NCI-H1417 treated with DMSO at 0.1 percent for 48 hours (cell line): ENCODE measurements around the gene IQSEC3.
"Not testable (repeated sequence)": the region's sequence is repeated elsewhere in the genome, so short reads cannot be mapped to it uniquely, and the experiment has no call there.

ENCODE experiments used
- DNase-seq: peaks from one replicate; lab custom pipeline; 2025; lab: John Stamatoyannopoulos, UW

IQSEC3 gene

DNA sequence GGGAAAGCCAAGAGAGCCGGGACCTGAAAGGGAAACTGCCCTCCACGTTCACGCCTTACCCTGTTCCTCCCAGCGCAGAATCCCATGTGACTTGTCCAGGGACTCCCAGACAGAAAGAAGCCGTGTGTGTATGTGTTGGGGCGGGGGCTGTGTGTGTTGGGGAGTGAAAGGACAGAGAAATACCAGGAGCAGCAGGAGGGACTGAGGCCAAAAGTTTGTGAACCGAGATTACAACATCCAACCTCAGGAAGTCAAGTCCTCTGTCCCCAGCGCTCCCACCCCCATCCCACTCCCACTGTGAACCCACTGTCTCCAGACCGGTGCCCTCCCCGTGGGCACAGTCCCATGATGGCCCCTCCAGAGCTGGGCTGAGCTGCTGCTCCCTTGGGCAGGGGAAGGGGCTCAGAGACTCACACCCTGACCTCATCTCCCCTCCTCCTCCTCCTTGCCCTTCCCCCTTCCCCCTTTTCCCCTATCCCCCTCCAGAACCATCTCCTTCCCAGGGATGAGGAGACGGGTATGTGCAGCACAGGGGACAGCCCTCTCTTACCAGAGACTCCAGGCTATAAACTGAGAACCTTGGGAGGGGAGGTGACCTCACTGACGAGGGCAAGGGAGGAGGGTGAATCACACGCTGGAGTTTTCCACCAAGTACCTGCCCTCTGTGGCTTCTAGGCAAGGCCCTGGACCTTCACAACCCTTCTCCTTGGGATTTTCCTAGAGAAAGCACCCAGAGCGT lies 147.6 kb downstream of the IQSEC3 start, which contains the start of gene SLC6A12:
Gene SLC6A12 (minus strand): TSS at position 155 of the 739 bp plus-strand sequence. CDS start 4,171 bp downstream, outside the sequence.
- DNase-seq, result no peak

DNA sequence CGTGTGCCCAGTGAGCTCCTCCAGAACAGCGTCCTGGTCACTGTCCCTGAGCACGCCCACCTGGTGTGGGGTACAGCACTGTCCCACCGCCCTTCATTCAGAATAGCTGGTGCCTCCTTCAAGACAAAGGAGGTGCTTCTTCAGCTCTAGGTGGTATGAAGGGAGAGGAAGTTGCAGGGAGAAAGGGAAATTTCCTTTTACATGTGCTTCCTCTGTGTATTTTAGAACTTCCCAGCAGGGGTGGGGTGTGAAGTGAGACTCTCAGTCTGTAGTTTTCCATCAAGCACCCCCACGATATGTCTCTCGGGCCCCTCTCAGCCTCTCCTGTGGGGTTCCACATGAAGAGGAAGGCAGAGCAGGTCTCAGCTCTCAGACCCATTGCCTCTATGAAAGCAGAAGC lies 148.5 kb downstream of the IQSEC3 start:
- DNase-seq, result no peak

DNA sequence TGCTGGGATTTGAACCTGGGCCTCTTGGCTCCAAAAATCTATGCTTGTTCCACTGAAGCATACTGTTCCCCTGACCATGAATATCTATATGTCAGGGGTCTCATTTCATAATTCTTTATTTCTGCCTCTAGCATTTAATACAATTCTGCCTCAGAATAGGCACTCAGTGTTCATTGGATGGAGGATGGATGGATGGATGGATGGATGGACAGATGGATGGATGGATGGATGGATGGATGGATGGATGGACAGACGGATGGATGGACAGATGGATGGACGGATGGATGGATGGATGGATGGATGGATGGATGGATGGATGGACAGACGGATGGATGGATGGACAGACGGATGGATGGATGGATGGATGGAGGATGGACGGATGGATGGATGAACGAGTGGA lies 150.5 kb downstream of the IQSEC3 start:
- not testable (repeated sequence) for DNase-seq

DNA sequence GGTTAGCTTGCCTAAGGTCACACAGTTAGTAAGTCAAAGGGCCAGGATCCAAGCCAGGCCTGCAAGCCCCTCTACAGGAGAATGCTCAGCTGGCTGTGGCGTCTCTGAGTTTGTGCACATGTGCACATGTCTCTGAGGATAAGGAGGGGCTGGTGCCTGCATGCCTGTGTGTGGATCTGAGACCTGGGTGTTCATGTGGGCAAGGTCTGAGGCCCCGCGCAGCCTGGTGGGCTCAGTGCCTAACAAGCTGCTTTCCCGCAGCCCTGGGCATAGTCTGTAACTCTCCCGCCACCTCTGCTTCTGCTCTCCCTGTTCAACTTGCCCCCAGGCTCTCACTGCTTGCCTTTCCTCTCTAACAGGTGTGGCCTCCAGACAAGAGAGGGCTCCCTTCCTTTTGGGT lies 151.7 kb downstream of the IQSEC3 start:
- no peak for DNase-seq

DNA sequence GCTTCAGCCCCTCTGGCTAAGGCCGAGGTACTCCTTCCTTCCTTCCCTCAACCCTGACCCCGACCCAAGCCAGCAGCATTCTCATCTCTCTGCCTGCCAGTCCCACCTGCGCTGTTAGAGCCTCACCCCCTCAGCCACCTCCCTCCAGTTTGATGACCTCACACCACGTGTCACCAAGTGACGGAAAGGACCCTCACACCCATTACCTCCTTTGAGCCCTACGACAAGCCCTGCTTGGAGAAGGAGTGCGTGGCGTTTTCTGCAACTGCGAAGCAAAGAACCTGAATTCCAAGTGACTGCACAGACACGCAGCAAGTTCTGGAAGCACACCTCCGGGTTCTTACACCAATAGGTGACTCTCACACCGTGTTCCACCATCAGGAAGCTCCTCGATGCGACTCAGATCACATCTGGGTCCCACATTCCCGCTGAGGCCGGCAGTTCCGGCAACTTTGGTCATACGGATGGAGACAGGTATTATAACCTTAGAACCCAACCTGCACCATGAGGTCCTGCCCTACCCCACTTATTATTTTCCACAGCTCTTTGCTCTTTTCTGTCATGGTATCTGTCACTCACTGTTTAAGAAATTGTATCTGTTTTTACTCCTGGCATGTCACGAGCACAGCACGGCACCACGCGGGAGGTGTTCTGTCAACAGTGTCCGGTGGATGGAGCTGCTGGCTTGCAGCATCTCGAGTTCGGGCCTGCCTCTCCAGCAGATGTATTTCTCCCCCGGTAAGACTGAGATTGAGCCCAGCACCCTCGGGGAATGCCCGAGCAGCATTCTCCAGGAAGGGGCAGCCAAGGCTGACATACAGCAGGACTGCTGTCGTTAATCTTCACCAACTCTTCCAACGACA lies 152.4 kb downstream of the IQSEC3 start:
- DNase-seq, result no peak

DNA sequence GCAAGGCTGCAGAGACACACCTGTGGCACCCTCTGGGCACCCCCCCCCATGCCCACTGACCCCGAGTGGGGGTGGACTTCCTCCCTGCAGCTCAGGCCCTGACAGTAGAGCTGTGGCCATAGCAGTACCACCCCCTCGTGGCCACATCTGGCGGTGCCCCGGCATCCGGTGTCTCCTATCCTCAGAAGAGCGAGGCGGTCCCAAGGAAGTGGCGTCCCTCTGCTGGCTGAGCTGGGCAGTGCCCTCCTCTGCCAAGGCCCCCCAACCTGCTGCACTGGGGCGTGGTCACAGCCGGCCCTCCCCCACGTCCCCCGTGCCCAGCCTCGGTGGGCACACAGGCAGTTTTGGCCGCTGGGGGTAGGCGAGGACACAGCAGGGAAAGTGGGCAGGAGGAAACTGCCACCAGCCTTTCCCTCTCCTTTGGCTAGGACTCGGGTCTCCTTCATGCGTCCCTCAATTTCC lies 153.4 kb downstream of the IQSEC3 start:
- no peak for DNase-seq

DNA sequence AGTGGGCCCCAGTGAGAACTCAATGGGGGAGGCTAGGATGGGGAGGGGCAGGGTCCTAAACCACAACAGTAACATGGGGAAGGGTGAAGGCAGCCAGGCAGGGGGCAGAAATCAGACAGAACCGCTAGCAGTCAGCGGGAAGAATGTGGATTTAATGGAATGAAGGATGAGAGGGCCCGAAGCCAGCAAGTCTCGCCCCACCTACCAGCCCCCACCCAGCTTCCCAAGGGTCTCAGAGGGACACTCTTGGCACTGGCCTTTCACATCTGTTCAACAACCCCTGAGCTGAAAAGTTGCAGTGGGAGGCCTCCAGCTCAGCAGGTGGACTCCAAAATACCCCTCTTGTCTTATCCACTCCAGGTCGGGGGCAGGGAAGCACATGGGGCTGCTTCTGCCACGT lies 153.9 kb downstream of the IQSEC3 start:
- DNase-seq, result no peak

DNA sequence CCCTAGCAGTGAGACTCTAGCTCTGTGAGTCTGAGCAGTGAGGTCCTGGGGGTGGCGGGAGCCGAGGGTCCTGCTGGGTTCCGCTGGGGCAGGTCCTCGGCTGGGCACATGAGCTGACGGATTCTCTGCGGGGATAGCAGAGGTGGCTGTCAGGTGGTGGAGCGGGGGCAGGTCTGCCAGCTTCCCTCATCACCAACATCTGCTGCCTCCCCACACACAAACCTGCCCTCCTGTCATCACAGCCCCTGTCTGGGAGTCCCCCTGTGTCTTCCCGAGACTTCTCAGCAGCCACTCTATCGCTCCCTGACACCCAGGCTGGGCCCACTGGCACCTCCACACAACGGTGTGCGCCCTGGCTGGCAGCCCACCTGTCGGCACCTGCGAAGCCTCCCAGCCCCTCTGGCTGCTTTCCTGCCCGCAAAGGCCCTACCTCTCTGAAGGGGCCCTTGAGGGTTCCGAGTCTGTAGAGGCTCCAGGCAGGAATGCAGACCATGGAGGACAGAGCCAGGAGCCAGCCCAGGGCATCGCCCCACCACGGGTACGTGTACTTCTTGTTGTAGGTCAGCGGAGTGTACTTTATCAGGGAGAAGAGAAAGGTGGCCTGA lies 154.5 kb downstream of the IQSEC3 start:
- no peak for DNase-seq

DNA sequence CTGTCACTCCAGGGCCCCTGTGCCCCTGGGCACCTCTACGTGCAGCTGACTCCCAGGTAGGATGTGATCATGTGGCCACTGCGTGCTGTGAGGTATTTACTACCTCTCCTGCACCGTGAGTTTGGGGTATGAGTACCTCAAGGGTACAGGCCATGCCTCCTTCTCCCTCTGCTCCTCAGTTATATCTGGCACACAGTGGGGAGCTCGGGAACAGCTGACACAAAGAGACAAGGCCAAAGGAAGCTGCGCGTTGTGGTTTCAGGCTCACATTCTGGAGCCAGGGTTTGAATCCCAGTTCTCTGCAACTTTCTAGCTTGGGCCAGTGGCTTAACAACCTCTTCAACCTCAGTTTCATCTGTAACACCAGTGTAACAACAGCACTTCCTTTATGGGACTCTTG lies 155.2 kb downstream of the IQSEC3 start:
- DNase-seq, result no peak

DNA sequence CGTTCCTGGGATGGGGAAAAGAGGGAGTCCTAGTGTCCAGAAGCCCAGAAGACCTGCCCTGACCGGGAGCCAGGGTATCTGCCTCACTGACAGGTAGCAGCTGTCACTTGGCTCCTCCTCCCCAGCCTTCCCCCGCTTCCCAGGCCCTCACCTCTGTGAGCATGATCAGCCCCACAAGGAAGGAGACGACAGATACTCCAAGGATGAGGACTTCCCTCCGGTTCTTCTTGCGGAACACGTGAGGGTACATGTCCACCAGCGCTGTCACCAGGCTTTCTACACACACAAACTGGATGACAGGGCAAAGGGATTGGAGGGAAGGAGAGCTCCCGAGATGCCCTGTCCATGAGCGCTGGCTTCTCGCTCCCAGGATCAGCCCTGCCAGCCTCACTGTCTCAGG lies 157.3 kb downstream of the IQSEC3 start:
- no peak for DNase-seq

DNA sequence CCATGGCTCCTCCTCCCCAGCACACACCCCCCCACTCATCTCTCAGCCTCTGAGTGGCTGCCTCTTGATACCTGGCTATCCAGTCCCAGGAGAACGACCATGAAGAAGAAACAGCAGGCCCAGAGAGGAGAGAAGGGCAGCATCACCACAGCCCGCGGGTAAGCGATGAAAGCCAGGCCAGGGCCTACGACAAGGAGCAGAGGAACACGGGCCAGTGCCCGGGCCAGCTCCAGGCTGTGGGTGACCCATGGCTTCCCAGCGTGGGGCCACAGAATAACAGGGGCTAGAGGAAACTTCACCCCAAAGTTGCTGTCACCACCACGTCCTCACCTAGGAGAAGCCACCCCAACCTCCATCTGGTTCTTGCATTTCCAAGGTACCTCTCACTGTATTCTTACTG lies 157.8 kb downstream of the IQSEC3 start:
- no peak for DNase-seq

DNA sequence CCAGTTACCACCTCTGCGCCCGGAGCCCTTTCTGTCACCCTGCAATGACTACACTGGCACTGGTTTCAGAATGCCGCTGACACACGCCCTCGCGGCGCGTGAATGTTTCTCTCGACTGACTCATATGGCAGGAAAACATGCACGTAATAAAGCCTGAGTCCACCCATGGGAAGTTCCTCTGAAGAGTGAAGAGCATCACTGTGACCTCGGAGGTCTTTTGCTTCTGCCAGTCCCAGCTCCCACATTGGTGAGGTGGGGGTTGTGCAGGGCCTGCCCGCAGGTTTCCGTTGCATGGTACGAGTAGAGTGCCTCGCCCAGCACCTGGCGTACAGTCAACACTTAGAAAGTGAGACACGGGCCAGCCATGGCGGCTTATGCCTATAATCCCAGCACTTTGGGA lies 158.4 kb downstream of the IQSEC3 start:
- no peak for DNase-seq

DNA sequence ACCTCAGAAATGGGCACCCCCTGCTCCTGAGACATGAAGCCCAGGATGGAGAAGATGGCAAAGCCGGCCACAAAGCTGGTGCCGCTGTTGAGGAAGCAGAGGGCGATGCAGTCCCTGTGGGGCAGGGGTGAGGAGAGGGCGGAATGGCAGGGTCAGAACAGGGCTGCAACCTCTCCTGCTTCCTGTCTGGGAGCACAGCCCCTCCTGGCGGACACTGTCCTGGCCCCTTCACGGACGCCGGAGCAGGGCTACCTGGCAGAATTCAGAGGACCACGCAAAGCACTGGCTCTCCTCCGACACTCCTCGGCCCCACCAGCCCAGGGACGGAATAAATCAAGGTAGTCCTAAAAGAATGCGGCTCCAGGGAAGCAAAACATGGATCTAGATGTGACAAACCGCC lies 159.8 kb downstream of the IQSEC3 start:
- no peak for DNase-seq

DNA sequence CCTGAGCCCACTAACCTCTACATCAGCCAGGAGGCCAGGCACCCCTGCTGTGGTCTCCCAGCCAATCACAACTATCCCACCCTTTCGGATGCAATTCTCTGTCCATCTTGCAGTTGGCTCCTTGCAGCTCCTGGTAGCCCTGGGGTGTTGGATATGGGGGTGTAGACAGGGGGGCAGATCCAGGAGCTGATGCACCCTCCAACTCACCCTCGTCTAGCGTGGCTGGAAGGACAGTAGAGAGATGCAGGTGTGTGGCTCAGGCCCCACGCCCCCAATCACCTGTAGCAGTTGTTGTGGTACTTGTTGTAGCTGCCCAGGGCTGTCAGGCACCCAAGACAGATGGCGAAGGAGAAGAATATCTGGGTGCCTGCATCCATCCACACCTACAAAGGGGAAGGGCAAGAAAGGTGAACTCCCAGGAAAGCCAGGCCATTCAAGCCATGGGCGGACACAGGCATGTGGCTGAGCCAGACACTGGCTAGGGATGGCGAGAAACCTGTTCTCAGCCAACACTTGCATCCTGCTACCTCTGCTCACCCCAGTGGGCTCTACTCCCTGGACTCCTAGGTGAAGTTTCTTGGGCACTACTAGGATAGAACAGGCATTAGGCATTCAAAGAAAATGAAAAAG lies 160.8 kb downstream of the IQSEC3 start:
- DNase-seq, result no peak
